ENCODE results near the gene STPG1.

Gene STPG1

DNA sequence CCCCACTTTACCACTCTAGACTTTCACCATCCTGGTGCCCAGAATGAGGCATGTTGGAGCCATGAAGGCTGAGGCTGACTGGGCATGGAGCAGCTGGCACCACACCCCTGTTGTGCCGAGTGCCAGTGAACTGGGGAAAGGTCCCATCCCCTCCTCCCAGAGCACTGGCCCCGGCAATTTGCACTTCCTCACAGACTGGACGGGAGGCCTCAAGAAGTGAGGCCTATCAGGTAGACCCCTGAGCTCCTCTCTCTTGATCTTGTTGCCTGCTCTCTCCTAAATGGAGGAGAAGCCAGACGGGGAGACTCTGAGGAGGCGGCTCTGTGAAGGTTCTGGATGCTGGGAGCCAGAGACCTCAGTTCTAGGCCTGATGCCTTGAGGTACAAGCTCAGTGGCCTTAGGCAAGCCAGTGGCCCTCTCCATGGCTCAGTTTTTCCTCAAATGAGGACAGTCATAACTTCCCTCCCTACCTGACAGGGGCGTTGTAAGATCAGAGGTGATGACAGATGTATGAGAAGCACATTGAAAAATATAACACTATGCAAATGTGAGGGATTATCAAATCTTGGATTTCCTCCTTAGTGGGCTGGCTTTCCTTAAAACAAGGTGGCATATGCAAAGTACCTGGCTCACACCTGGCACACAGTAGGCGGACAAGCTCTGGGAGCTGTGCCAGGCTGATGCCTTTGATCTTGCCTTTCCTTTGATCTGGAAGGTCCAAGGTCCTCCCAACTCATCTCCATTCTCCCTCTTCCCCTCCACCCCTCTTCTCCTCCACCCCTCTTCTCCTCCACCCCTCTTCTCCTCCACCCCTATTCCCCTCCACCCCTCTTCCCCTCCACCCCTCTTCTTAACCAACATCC lies 87.8 kb downstream of the STPG1 start:
- Histone ChIP-seq H3K36me3 (no peaks in the 10 kb centered on the region), H3K27me3 (peaks cover 24% of the 10 kb centered on the region), H3K9me3 (no peaks in the 10 kb centered on the region), H3K4me1 (no peaks in the 10 kb centered on the region), H3K4me3 (ENCODE audit: low read depth, low read length) (no peak overlapping the region)
- TF ChIP-seq, protein P1, sequence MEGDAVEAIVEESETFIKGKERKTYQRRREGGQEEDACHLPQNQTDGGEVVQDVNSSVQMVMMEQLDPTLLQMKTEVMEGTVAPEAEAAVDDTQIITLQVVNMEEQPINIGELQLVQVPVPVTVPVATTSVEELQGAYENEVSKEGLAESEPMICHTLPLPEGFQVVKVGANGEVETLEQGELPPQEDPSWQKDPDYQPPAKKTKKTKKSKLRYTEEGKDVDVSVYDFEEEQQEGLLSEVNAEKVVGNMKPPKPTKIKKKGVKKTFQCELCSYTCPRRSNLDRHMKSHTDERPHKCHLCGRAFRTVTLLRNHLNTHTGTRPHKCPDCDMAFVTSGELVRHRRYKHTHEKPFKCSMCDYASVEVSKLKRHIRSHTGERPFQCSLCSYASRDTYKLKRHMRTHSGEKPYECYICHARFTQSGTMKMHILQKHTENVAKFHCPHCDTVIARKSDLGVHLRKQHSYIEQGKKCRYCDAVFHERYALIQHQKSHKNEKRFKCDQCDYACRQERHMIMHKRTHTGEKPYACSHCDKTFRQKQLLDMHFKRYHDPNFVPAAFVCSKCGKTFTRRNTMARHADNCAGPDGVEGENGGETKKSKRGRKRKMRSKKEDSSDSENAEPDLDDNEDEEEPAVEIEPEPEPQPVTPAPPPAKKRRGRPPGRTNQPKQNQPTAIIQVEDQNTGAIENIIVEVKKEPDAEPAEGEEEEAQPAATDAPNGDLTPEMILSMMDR (IDR thresholded peaks at IDR 0.05; ENCODE audit: low read depth, low read length), result no peak
- no peak for DNase-seq

DNA sequence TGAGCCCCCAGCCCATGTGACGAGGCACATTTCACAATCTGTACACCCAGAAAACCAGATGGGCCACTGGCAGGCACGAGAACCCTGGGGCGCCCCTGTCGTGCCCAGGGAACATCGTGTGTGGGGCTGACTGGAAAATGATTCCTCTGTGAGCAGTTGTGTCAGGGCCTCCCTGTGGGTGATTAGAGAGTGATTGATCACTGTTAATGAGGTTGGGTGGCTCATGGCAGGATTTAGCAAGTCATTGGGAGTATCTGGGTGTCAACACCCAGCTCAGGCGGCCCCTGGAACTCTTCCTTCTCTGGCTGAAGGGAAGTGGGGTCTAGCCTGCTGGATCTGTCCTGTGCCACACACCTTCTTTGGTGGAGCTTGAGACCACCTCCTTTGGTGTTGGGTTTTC lies 88.7 kb downstream of the STPG1 start:
- Histone ChIP-seq H3K36me3 (no peaks in the 10 kb centered on the region), H3K27me3 (peaks cover 26% of the 10 kb centered on the region), H3K4me3 (ENCODE audit: low read depth, low read length) (no peak overlapping the region), H3K9me3 (no peaks in the 10 kb centered on the region), H3K4me1 (no peaks in the 10 kb centered on the region)
- TF ChIP-seq, protein P1 (IDR thresholded peaks at IDR 0.05; ENCODE audit: low read depth, low read length), result no peak
- DNase-seq, result no peak

- peaks cover 36% of the 10 kb centered on the region for H3K27me3 ChIP-seq
- no peaks in the 10 kb centered on the region for H3K36me3 ChIP-seq
- no peak overlapping the region for H3K4me3 ChIP-seq (ENCODE audit: low read depth, low read length)
- H3K9me3 ChIP-seq, result no peaks in the 10 kb centered on the region
- H3K4me1 ChIP-seq, result no peaks in the 10 kb centered on the region
- TF ChIP-seq, protein P1 (IDR thresholded peaks at IDR 0.05; ENCODE audit: low read depth, low read length), result no peak
- no peak for DNase-seq
These were observed 90.3 kb downstream of the STPG1 start for GRCh38 chr1:24323281-24323680.

DNA sequence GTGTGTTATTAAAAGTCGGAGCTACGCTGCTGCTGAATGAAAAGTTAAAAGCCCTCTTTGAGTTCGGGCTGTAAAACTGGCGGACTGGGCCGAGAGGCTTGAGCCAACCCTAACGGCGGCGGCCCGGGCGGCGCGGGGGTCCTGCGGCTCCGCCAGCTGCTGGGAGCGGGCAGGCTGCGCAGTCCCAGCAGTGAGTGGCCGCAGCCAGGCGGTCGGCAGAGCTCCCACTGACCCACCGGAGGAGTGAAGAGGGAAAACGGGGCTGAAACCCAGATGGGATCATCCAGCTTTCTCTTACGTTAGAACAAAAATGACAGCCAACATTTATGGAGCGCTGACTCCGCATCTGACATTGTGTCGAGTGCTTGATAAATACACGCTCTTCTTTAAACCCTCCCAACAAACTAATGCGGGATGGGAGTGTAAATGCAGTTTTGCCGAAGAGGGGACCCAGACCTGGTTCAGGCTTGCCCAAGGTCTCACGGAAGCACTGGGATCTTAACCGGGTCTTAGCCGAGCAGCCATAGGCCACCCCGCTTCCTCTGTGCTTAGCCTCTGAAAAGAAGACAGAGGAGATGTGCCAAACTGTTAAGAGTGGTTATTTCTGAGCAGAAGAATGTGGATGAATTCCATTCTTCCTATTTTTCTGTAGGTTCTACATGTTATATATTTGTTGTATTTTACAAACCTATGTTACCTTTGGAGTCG lies 91.0 kb downstream of the STPG1 start:
- DNase-seq, result no peak
- Histone ChIP-seq H3K27me3 (peaks cover 36% of the 10 kb centered on the region), H3K4me1 (no peaks in the 10 kb centered on the region), H3K36me3 (no peaks in the 10 kb centered on the region), H3K4me3 (ENCODE audit: low read depth, low read length) (no peak overlapping the region; the same call in 1 of the 2 replicates), H3K9me3 (no peaks in the 10 kb centered on the region)
- TF ChIP-seq, protein P1 (IDR thresholded peaks at IDR 0.05; ENCODE audit: low read depth, low read length), result no peak

- H3K4me1 ChIP-seq, result no peaks in the 10 kb centered on the region
- TF ChIP-seq, protein P1 (IDR thresholded peaks at IDR 0.05; ENCODE audit: low read depth, low read length), result no peak
- no peak for DNase-seq
- H3K4me3 ChIP-seq (ENCODE audit: low read depth, low read length), result peak overlapping the region; percentile 32
- H3K27me3 ChIP-seq, result peaks cover 36% of the 10 kb centered on the region
- H3K36me3 ChIP-seq, result no peaks in the 10 kb centered on the region
- no peaks in the 10 kb centered on the region for H3K9me3 ChIP-seq
These were observed 91.7 kb downstream of the STPG1 start for GRCh38 chr1:24321697-24322469.

All from BE2C (cell line).